ENCODE measurements around the gene PCSK1.
"Not testable (repeated sequence)": the region's sequence is repeated elsewhere in the genome, so short reads cannot be mapped to it uniquely, and the experiment has no call there.

PCSK1 gene

DNA sequence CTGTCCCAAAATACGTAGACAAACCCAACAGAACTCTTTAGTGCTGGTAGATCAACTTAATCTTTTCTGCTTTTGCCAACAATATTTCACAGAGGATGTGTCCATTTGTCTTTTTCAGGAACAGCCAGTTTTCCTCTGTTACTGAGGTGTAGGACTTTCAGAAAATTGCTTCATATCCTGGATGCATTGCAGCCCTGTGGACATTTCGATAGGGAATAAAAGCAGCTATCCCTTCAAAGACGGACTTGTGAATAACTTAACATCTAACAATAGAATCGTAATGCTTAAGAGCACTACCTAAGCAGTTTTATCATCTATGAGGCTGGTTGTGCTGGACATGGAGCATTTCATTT lies 59.7 kb downstream of the PCSK1 start:
- Histone ChIP-seq H3K9ac (ENCODE audit: low read depth, low read length) (no peak overlapping the region), H3K9me3 (ENCODE audit: insufficient read depth, low read length, severe bottlenecking) (no peaks in the 10 kb centered on the region), H3K27ac (ENCODE audit: low read length) (no peak overlapping the region), H3K36me3 (ENCODE audit: insufficient read depth, low read length) (no peaks in the 10 kb centered on the region), H3K4me1 (ENCODE audit: insufficient read depth, low read length) (no peaks in the 10 kb centered on the region), H3K4me3 (ENCODE audit: low read depth in 1 of 2, low read length in 2 of 2) (no peak overlapping the region), H4K20me1 (ENCODE audit: insufficient read depth, low read length) (no peaks in the 10 kb centered on the region), H2AFZ (ENCODE audit: low read depth, low read length) (no peak overlapping the region), H3K27me3 (ENCODE audit: insufficient read depth, low read length, poor library complexity) (peaks cover 28% of the 10 kb centered on the region), H3K79me2 (ENCODE audit: insufficient read depth, low read length) (no peaks in the 10 kb centered on the region), H3K4me2 (ENCODE audit: insufficient read depth, low read length) (no peak overlapping the region)
- TF ChIP-seq EZH2 (IDR thresholded peaks at IDR 0.05; ENCODE audit: borderline replicate concordance, low read depth, low read length, severe bottlenecking), result no peak
- TF ChIP-seq, protein P1, sequence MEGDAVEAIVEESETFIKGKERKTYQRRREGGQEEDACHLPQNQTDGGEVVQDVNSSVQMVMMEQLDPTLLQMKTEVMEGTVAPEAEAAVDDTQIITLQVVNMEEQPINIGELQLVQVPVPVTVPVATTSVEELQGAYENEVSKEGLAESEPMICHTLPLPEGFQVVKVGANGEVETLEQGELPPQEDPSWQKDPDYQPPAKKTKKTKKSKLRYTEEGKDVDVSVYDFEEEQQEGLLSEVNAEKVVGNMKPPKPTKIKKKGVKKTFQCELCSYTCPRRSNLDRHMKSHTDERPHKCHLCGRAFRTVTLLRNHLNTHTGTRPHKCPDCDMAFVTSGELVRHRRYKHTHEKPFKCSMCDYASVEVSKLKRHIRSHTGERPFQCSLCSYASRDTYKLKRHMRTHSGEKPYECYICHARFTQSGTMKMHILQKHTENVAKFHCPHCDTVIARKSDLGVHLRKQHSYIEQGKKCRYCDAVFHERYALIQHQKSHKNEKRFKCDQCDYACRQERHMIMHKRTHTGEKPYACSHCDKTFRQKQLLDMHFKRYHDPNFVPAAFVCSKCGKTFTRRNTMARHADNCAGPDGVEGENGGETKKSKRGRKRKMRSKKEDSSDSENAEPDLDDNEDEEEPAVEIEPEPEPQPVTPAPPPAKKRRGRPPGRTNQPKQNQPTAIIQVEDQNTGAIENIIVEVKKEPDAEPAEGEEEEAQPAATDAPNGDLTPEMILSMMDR (IDR thresholded peaks at IDR 0.05; ENCODE audit: borderline replicate concordance, extremely low read depth, low read length, poor library complexity, severe bottlenecking), result no peak
- no peak for ATAC-seq (ENCODE audit: insufficient read depth, low read depth)
- no peak for DNase-seq

DNA sequence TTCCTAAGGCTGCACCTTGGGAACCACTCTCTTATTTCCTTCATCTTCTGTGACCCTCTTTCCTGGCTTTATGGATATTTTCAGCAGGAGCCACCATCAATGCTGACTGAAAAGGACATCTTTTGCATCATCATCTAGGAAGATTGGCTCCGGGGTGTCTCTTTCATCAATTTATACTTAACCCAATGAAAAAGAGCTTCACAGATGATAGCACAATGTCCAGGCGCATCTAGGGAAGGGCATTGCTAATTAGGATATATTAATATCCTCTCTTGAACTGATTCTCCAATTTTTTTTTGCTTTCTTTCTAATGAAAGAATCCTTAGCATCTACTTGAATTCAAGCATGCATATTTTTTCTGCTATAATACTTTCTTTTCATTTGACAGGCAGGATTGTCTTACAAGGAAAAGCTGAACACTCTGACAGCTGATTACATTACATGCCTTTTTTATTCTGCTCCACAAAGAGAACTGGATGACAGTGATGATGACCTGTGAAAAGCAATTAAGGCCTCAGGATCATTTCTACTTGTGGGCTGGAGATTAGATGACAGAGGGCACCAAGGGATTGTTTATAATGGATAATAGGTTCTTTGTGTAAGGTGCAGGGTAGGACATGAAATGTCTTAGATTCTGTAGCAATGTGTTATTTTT lies 60.2 kb downstream of the PCSK1 start:
- ATAC-seq (ENCODE audit: insufficient read depth, low read depth), result no peak
- H3K79me2 ChIP-seq (ENCODE audit: insufficient read depth, low read length), result no peaks in the 10 kb centered on the region
- TF ChIP-seq EZH2 (IDR thresholded peaks at IDR 0.05; ENCODE audit: borderline replicate concordance, low read depth, low read length, severe bottlenecking), result no peak
- TF ChIP-seq, protein P1 (IDR thresholded peaks at IDR 0.05; ENCODE audit: borderline replicate concordance, extremely low read depth, low read length, poor library complexity, severe bottlenecking), result no peak
- H4K20me1 ChIP-seq (ENCODE audit: insufficient read depth, low read length), result no peaks in the 10 kb centered on the region
- peaks cover 28% of the 10 kb centered on the region for H3K27me3 ChIP-seq (ENCODE audit: insufficient read depth, low read length, poor library complexity)
- no peak overlapping the region for H3K27ac ChIP-seq (ENCODE audit: low read length)
- no peaks in the 10 kb centered on the region for H3K9me3 ChIP-seq (ENCODE audit: insufficient read depth, low read length, severe bottlenecking)
- H3K4me3 ChIP-seq (ENCODE audit: low read depth in 1 of 2, low read length in 2 of 2), result no peak overlapping the region
- no peak overlapping the region for H2AFZ ChIP-seq (ENCODE audit: low read depth, low read length)
- DNase-seq, result no peak
- H3K4me1 ChIP-seq (ENCODE audit: insufficient read depth, low read length), result no peaks in the 10 kb centered on the region
- no peaks in the 10 kb centered on the region for H3K36me3 ChIP-seq (ENCODE audit: insufficient read depth, low read length)
- no peak overlapping the region for H3K4me2 ChIP-seq (ENCODE audit: insufficient read depth, low read length)
- H3K9ac ChIP-seq (ENCODE audit: low read depth, low read length), result no peak overlapping the region

GRCh38 chr5:96370976-96371375 lies 62.1 kb downstream of the PCSK1 start:
- no peak for TF ChIP-seq EZH2 (IDR thresholded peaks at IDR 0.05; ENCODE audit: borderline replicate concordance, low read depth, low read length, severe bottlenecking)
- TF ChIP-seq, protein P1 (IDR thresholded peaks at IDR 0.05; ENCODE audit: borderline replicate concordance, extremely low read depth, low read length, poor library complexity, severe bottlenecking), result no peak

GRCh38 chr5:96367337-96367736 lies 65.7 kb downstream of the PCSK1 start:
- not testable (repeated sequence) for H2AFZ ChIP-seq (ENCODE audit: low read depth, low read length); ATAC-seq (ENCODE audit: insufficient read depth, low read depth); H3K27me3 ChIP-seq (ENCODE audit: insufficient read depth, low read length, poor library complexity); H3K27ac ChIP-seq (ENCODE audit: low read length); H3K4me3 ChIP-seq (ENCODE audit: low read depth in 1 of 2, low read length in 2 of 2); H3K36me3 ChIP-seq (ENCODE audit: insufficient read depth, low read length); H3K9me3 ChIP-seq (ENCODE audit: insufficient read depth, low read length, severe bottlenecking); DNase-seq; H3K9ac ChIP-seq (ENCODE audit: low read depth, low read length); H4K20me1 ChIP-seq (ENCODE audit: insufficient read depth, low read length); H3K79me2 ChIP-seq (ENCODE audit: insufficient read depth, low read length); H3K4me1 ChIP-seq (ENCODE audit: insufficient read depth, low read length); H3K4me2 ChIP-seq (ENCODE audit: insufficient read depth, low read length)

More at GRCh38 chr5:96370976-96371375, 62.1 kb downstream of the PCSK1 start:
- no peak overlapping the region for H3K9ac ChIP-seq (ENCODE audit: low read depth, low read length)
- ATAC-seq (ENCODE audit: insufficient read depth, low read depth) (no peak), DNase-seq (no peak)
- H3K36me3 ChIP-seq (ENCODE audit: insufficient read depth, low read length), result no peaks in the 10 kb centered on the region
- H3K27me3 ChIP-seq (ENCODE audit: insufficient read depth, low read length, poor library complexity), result peaks cover 28% of the 10 kb centered on the region
- H4K20me1 ChIP-seq (ENCODE audit: insufficient read depth, low read length), result no peaks in the 10 kb centered on the region
- no peak overlapping the region for H3K4me2 ChIP-seq (ENCODE audit: insufficient read depth, low read length)
- no peak overlapping the region for H3K4me3 ChIP-seq (ENCODE audit: low read depth in 1 of 2, low read length in 2 of 2)
- no peaks in the 10 kb centered on the region for H3K9me3 ChIP-seq (ENCODE audit: insufficient read depth, low read length, severe bottlenecking)
- no peaks in the 10 kb centered on the region for H3K79me2 ChIP-seq (ENCODE audit: insufficient read depth, low read length)
- H3K4me1 ChIP-seq (ENCODE audit: insufficient read depth, low read length), result no peaks in the 10 kb centered on the region
- H3K27ac ChIP-seq (ENCODE audit: low read length), result no peak overlapping the region
- no peak overlapping the region for H2AFZ ChIP-seq (ENCODE audit: low read depth, low read length)
